IPS DF 6.9 (cell line): ENCODE data around the gene PARD3.

ENCODE experiments used
- DNase-seq: peaks from one replicate; pipeline ENCODE4 v3.0.0-alpha.2; 2013; ENCODE audit warnings: low read depth, low spot score
- H3K27ac ChIP-seq: one replicate; pipeline ENCODE4 v1.5.1; 2013; ENCODE audit warnings: low read length, control low read depth
- H3K27me3 ChIP-seq: 2 replicates; pipeline ENCODE4 v1.6.1; 2013; ENCODE audit warnings: mild to moderate bottlenecking, low read length; ENCODE audit not compliant: control insufficient read depth, insufficient read depth
- H3K36me3 ChIP-seq: 2 replicates; pipeline ENCODE4 v1.6.1; 2013; ENCODE audit warnings: low read length; ENCODE audit not compliant: control insufficient read depth, insufficient read depth
- H3K4me1 ChIP-seq: 2 replicates; pipeline ENCODE4 v1.6.1; 2013; ENCODE audit warnings: low read length; ENCODE audit not compliant: control insufficient read depth, insufficient read depth
- H3K4me3 ChIP-seq: 2 replicates; pipeline ENCODE4 v1.5.1; 2013; ENCODE audit warnings: mild to moderate bottlenecking, low read length
- H3K9me3 ChIP-seq: 2 replicates; pipeline ENCODE4 v1.6.1; 2013; ENCODE audit warnings: low read length, inconsistent platforms; ENCODE audit not compliant: control insufficient read depth, insufficient read depth
- WGBS: extraction: QIAGEN DNeasy Blood & Tissue Kit; methylation state at CpG from one replicate; pipeline ENCODE4 v1.1.7; 2013; ENCODE audit warnings: mixed read lengths, missing lambda C conversion rate; ENCODE audit not compliant: insufficient read length, insufficient coverage; 5-methylcytosine and 5-hydroxymethylcytosine counted together

The PARD3 gene

DNA sequence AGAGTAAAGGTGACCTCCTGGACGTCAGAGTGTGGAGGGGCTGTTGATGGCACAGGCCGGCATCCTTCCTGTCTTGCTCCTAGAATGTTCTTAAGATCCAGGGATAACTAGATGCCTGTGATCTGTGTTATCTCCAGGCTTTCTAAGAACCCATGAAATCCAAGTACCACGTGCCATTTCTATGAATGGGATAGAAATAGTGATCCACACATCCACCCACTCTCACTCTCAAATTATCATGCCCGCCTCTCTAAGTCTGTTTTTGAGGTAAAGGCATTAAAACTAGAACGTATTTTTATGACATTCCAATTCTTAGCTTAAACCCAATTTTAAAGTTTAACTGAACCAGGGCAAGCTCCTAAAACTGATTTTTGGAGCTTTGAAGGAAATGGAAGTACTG, 622.5 kb downstream of the PARD3 start:
- Histone ChIP-seq H3K27me3 (no peaks in the 10 kb centered on the region), H3K27ac (no peak overlapping the region), H3K4me3 (no peak overlapping the region), H3K36me3 (no peaks in the 10 kb centered on the region), H3K9me3 (no peaks in the 10 kb centered on the region), H3K4me1 (no peaks in the 10 kb centered on the region)
- DNase-seq: no peak
- no CpG with 5 or more reads among the region's 5 CpGs for WGBS

DNA sequence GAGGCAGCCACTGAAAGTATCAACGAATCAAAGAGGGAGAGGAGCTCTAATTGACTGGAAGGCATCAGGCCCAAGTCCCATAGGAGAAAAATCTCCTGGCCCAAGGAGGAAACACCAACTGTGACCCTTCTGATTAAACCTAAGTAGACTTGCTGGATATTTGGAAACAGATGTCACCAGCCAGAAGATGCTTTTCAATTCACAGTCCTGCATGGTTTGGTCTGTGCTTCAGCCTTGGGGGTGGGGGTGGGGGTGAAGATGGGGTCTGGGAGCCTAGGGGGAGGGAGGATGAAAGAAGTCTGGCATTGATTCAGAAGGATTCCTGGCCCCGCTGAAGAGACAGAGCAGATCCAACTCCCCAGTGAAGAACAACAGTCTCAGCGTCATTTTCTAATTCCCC, 623.7 kb downstream of the PARD3 start:
- WGBS: no CpG with 5 or more reads among the region's 3 CpGs
- peaks cover 2% of the 10 kb centered on the region; the same call in 1 of the 2 replicates for H3K4me1 ChIP-seq
- DNase-seq: no peak
- H3K27ac ChIP-seq: no peak overlapping the region
- H3K9me3 ChIP-seq: no peaks in the 10 kb centered on the region
- H3K36me3 ChIP-seq: no peaks in the 10 kb centered on the region
- H3K27me3 ChIP-seq: no peaks in the 10 kb centered on the region
- no peak overlapping the region for H3K4me3 ChIP-seq

DNA sequence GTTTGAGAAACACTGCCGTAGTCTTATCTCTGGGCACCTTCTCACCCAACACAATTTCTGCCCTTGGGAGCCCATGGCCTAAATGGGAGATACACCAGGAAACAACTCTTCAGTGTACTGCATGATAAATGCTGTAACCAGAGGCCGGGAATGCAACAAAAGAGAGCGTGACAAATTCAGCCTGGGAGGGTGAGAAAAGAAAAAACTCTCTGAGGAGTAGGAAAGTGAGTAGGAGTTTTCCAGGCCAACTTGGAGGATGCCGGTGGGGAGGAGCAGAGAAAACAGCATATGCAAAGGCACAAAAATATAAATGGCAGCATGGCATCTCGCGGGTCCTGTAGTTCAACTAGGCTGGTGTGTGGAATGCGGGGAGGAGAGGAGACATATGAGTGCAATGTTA, 624.5 kb downstream of the PARD3 start:
- WGBS: no CpG with 5 or more reads among the region's 7 CpGs
- Histone ChIP-seq H3K9me3 (no peaks in the 10 kb centered on the region), H3K36me3 (no peaks in the 10 kb centered on the region), H3K27ac (no peak overlapping the region), H3K4me1 (peaks cover 7% of the 10 kb centered on the region; the same call in 1 of the 2 replicates), H3K4me3 (no peak overlapping the region), H3K27me3 (no peaks in the 10 kb centered on the region)
- no peak for DNase-seq

DNA sequence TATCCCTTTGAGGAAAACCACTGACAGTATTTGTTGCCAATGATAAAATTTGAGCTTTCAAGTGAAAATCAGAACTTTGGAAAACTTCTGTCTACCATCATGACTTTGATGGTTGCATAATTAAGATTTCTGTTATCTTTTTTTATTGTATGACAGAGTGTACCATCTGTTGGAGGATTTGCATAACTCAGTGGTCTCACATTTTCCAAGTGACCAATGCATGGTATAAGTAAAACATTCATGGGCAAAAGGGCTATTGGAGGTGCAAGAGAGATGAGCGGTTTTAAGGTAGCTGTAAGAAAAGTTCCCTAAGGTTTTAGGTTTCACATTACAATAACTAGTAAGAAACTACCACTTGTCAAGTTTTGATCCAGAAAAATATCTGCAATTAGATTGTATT, 625.3 kb downstream of the PARD3 start:
- no peaks in the 10 kb centered on the region for H3K36me3 ChIP-seq
- H3K9me3 ChIP-seq: no peaks in the 10 kb centered on the region
- H3K4me1 ChIP-seq: peaks cover 7% of the 10 kb centered on the region; the same call in 1 of the 2 replicates
- no peak overlapping the region for H3K4me3 ChIP-seq
- no peak for DNase-seq
- no peaks in the 10 kb centered on the region for H3K27me3 ChIP-seq
- WGBS: no CpG with 5 or more reads among the region's 1 CpG
- no peak overlapping the region for H3K27ac ChIP-seq

DNA sequence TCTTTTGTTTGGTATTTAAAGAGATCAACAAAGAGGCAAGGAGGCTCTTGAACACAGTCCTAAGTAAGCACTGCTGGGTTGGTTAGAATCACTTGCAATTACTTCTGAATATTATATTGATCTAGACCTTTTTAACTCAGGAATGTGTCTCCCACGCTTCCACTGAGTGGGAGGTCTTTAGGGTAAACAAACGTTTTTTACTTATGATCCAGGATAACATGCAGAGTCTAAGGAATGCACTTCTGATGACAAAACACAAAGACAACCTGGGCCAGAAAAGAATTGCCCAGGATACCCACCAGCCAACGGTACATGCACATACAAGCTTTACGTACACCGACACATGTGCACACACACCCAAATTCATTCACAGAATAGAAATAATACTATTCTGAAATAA, 626.9 kb downstream of the PARD3 start:
- no peaks in the 10 kb centered on the region for H3K27me3 ChIP-seq
- no peak overlapping the region for H3K27ac ChIP-seq
- H3K4me1 ChIP-seq: peaks cover 14% of the 10 kb centered on the region
- H3K4me3 ChIP-seq: no peak overlapping the region
- no peaks in the 10 kb centered on the region for H3K36me3 ChIP-seq
- DNase-seq: no peak
- no peaks in the 10 kb centered on the region for H3K9me3 ChIP-seq
- WGBS: no CpG with 5 or more reads among the region's 5 CpGs

DNA sequence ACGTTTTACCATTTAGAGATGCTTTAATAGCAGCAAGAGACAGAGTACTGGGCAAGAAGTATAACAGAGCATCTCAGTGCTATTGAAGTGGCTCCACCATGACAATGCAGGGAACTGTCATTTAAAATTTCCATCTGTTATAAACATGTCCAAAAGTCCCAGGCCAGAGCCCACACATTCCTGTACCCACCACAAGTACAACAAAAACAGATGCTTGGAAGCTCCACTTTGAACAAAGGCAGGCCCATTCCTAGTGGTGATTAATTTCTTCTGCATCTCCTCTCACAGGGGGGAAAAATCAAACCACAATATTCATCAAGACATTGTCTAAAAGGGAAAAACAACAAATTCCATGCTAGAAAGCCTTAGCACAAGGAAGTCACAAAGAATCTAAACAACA, 627.9 kb downstream of the PARD3 start:
- H3K9me3 ChIP-seq: no peaks in the 10 kb centered on the region
- no peaks in the 10 kb centered on the region for H3K27me3 ChIP-seq
- H3K36me3 ChIP-seq: no peaks in the 10 kb centered on the region
- H3K4me3 ChIP-seq: no peak overlapping the region
- no CpG with 5 or more reads among the region's 1 CpG for WGBS
- no peak overlapping the region for H3K27ac ChIP-seq
- peaks cover 14% of the 10 kb centered on the region for H3K4me1 ChIP-seq
- no peak for DNase-seq

DNA sequence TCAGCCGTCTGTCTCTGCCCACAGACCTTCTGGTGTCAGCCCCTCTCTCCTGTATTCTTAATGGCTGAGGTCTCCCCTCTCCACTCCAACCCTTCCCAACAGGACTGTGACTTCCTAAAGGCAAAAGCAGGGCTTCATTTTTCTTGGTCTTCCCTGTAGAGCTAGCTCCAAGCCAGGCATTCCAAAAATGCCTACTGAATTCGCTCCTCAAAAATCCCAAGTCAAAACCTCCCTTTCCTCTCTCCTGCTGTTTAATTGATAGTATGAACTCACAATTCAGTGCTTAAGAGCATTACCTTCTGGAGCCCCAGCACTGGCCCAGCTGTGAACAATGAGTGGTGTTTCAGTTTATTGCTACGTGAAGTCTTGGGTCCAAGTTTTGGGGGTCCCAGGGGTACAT, 628.4 kb downstream of the PARD3 start:
- Histone ChIP-seq H3K4me3 (no peak overlapping the region), H3K9me3 (no peaks in the 10 kb centered on the region), H3K36me3 (no peaks in the 10 kb centered on the region), H3K4me1 (peaks cover 15% of the 10 kb centered on the region), H3K27me3 (no peaks in the 10 kb centered on the region), H3K27ac (no peak overlapping the region)
- DNase-seq: no peak
- no CpG with 5 or more reads among the region's 3 CpGs for WGBS

DNA sequence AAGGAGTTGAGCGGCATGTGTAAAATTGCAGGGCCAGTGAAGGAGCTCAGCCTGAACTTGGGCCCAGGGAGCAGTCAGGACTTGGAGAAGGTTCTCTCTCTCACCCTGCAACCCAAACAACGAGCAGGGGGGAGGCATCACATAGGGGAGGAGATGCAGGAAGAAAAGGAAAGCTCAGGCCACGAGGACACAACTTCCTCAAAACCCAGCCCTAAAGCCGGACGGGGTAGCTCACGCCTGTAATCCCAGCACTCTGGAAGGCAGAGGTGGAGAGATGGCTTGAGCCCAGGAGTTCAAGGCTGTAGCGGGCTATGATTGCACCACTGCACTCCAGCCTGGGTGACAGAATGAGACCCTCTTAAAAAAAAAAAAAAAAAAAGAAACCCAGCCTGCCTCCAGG, 629.1 kb downstream of the PARD3 start:
- no peaks in the 10 kb centered on the region for H3K9me3 ChIP-seq
- no CpG with 5 or more reads among the region's 7 CpGs for WGBS
- H3K36me3 ChIP-seq: no peaks in the 10 kb centered on the region
- no peak for DNase-seq
- peaks cover 15% of the 10 kb centered on the region for H3K4me1 ChIP-seq
- no peak overlapping the region for H3K27ac ChIP-seq
- no peak overlapping the region for H3K4me3 ChIP-seq
- no peaks in the 10 kb centered on the region for H3K27me3 ChIP-seq

DNA sequence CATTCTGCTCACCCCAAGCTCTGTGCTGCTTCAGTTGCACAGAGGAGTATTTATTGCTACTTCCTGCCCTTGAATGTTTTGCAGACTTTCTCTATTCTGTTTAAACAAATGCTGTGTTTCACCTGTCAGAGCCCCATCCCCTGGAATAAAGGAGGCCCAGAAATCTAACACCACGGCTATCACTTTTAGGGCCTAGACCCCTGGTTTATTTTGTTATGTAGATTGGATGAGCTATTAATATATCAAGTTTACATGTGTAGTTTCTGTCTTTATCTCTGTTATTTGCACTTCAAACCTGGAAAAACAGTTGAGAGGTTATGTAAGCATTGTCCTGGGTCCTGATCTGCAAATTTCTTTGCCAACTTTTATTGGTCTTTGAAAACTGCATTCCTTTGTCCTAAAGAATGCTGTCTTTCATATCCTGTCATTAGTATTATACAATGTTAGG, 630.1 kb downstream of the PARD3 start:
- Histone ChIP-seq H3K27ac (no peak overlapping the region), H3K36me3 (no peaks in the 10 kb centered on the region), H3K4me3 (no peak overlapping the region), H3K4me1 (peaks cover 15% of the 10 kb centered on the region), H3K27me3 (no peaks in the 10 kb centered on the region), H3K9me3 (no peaks in the 10 kb centered on the region)
- no CpG with 5 or more reads among the region's 1 CpG for WGBS
- DNase-seq: no peak

DNA sequence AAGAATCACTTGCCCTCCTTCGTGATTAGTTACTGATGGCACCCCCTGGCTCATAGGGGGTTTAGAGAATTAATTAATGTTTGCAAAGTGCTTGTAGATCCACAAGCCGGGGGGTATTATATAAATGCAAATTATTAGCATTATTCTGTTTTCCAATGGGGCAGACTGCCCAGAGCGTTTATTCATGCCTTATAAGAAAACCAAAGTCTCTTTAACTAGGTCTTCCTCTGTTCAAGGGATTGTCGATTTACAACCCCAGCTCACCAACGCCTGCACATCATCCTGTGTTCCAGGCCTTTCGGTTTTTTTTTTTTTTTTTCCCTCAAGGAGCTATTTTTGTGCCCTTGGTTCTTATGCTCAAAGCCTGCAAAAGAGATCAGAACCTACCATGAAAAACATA, 630.7 kb downstream of the PARD3 start:
- DNase-seq: no peak
- no CpG with 5 or more reads among the region's 6 CpGs for WGBS

DNA sequence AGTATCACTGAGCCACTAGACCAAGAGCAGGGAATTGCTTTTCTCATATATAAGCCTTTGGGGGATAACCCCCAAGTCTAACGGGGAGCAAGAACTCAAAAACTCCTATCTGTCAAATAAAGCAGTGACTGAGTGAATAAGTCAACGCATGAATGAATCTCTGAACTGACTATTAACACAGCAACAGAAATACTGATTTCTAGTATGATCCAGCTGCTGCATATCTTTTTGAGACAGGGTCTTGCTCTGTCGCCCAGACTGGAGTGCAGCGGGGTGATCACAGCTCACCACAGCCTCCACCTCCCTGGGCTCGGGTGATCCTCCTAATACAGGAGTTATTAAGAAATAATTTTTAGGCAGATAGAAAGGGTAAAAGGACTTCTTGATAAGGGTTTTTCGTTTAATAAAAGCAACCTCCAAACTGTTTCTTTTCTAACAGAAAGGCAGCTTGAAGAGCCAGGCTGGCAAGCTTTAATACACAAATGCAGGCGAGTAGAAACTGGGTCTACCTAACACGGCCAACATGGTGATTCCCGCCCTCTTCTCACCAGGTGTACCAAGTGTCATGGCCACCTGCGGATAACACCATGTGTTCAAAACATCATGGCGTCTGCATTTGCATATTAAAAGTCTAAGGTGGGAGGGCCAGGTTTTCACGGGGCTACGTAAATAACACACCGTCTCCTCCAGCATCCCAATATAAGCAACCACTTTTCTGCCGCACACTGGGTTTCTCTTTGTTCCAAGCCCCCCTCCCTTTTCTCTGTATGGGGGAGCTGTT, 631.9 kb downstream of the PARD3 start:
- H3K4me3 ChIP-seq: no peak overlapping the region
- WGBS: no CpG with 5 or more reads among the region's 15 CpGs
- DNase-seq: no peak

More for the DNA sequence above, 630.7 kb downstream of the PARD3 start:
- Histone ChIP-seq H3K9me3 (no peaks in the 10 kb centered on the region), H3K4me3 (no peak overlapping the region), H3K27ac (no peak overlapping the region), H3K36me3 (no peaks in the 10 kb centered on the region), H3K27me3 (no peaks in the 10 kb centered on the region), H3K4me1 (peaks cover 15% of the 10 kb centered on the region)

More for the DNA sequence above, 631.9 kb downstream of the PARD3 start:
- H3K27ac ChIP-seq: no peak overlapping the region
- no peaks in the 10 kb centered on the region for H3K36me3 ChIP-seq
- H3K4me1 ChIP-seq: peaks cover 19% of the 10 kb centered on the region
- H3K9me3 ChIP-seq: no peaks in the 10 kb centered on the region
- no peaks in the 10 kb centered on the region for H3K27me3 ChIP-seq
